Brain microvascular endothelial cell (primary cell): Measurements from ENCODE around the gene SCN4B.

Source experiments
- DNase-seq: peaks from one replicate; pipeline ENCODE4 v3.0.0-alpha.2; 2020
- H3K27ac ChIP-seq: fragments of 250-450 bp; sonication (Bioruptor Pico); 2 replicates; pipeline ENCODE4 v1.5.1; 2020; ENCODE audit warnings: mild to moderate bottlenecking, moderate library complexity
- H3K27me3 ChIP-seq: fragments of 250-450 bp; sonication (Bioruptor Pico); replicated peaks from 2 replicates; pipeline ENCODE4 v1.5.1; 2020; ENCODE audit warnings: mild to moderate bottlenecking
- H3K36me3 ChIP-seq: fragments of 250-450 bp; sonication (Bioruptor Pico); replicated peaks from 2 replicates; pipeline ENCODE4 v1.5.1; 2020; ENCODE audit warnings: mild to moderate bottlenecking
- H3K4me3 ChIP-seq: 2 replicates; pipeline ENCODE4 v1.5.1; 2011; ENCODE audit warnings: low read depth, mild to moderate bottlenecking, control low read depth, low read length, moderate library complexity
- in situ Hi-C: cut with HindIII; loops from 2 replicates; pipeline ENCODE4 v1.10.0; 2017; ENCODE audit warnings: low sequenced_read_pairs, low pct_ligation_motif_present
- TF ChIP-seq, protein P1 (sequence below): IDR thresholded peaks from 2 replicates; pipeline ENCODE4 v1.5.1; 2011; ENCODE audit warnings: low read depth, mild to moderate bottlenecking, moderate library complexity, low read length, control low read depth, inconsistent platforms; ENCODE audit errors: missing control alignments

Gene SCN4B

DNA sequence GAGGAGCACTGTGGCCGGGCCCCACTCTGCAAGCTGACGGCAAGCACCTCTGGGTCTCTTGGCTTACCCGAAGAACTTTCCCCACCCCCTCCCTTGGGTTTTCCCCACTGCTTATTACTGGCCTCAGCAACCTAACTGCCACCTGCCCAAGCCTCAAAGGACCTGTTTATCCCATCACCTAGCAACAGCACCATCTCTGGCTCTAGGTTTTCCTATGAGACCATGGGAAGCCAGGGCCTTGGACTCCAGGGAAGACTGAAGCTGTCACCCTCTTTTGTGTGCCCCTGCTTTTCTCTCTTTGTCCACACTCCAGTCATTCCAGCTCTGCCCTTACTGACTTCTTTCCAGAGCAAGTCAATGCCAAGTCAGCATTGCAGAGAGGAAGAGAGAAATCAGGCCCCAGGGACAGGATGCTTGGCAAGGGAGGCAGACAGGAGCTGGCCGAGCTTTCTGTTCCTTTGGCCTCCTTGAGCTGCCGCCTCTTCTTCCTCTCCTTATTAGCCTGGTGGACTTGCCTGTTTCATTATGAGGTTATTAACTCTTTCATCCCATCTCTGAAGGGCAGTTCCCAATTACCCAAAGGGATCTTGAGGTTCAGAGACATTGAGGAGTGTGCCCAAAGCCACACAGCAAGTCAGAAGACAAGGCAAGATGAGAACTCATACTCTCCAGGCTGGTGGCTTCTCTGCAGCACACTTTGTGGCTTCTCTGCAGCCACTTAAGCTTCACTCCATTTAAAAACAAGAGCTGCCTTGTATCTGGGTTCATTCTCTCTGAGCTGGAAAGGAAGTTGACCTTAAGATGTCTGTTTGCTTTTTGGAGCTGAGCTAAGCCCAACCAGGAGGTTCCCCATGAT is 65.5 kb downstream of the SCN4B start, which contains the start of gene SMIM35:
Gene SMIM35 (minus strand): TSS at position 51 of the 856 bp plus-strand sequence. CDS start 206 bp downstream, outside the sequence.
- no peak for DNase-seq
- Histone ChIP-seq H3K36me3 (no peaks in the 10 kb centered on the region), H3K4me3 (no peak within 1 kb of the TSS), H3K27ac (no peak within 1 kb of the TSS), H3K27me3 (no peaks in the 10 kb centered on the region)
- in situ Hi-C loops: no loop called here
- TF ChIP-seq, protein P1, sequence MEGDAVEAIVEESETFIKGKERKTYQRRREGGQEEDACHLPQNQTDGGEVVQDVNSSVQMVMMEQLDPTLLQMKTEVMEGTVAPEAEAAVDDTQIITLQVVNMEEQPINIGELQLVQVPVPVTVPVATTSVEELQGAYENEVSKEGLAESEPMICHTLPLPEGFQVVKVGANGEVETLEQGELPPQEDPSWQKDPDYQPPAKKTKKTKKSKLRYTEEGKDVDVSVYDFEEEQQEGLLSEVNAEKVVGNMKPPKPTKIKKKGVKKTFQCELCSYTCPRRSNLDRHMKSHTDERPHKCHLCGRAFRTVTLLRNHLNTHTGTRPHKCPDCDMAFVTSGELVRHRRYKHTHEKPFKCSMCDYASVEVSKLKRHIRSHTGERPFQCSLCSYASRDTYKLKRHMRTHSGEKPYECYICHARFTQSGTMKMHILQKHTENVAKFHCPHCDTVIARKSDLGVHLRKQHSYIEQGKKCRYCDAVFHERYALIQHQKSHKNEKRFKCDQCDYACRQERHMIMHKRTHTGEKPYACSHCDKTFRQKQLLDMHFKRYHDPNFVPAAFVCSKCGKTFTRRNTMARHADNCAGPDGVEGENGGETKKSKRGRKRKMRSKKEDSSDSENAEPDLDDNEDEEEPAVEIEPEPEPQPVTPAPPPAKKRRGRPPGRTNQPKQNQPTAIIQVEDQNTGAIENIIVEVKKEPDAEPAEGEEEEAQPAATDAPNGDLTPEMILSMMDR: no peak

DNA sequence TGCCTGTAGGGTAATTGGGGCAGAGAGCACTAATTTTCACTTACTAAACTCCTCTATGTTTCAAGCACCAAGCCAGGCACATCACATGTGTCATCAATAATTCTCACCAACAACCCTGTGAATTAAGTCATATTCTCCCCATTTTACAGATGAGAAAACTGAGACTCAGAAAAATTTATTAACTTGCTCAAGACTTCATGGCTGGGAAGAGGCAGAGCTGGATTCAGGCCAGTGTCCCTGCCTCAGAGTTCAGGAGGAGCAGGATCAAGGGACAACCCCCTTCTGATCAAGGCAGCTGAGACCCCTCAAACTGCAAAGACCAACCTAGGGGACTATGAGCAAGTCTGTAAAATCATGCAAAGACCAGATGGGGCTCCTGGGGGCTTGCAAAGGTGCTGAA is 68.0 kb downstream of the SCN4B start:
- no peaks in the 10 kb centered on the region for H3K36me3 ChIP-seq
- H3K27me3 ChIP-seq: no peaks in the 10 kb centered on the region
- TF ChIP-seq, protein P1: no peak
- no peak for DNase-seq
- in situ Hi-C loops: no loop called here
- H3K27ac ChIP-seq: no peak overlapping the region
- no peak overlapping the region for H3K4me3 ChIP-seq

DNA sequence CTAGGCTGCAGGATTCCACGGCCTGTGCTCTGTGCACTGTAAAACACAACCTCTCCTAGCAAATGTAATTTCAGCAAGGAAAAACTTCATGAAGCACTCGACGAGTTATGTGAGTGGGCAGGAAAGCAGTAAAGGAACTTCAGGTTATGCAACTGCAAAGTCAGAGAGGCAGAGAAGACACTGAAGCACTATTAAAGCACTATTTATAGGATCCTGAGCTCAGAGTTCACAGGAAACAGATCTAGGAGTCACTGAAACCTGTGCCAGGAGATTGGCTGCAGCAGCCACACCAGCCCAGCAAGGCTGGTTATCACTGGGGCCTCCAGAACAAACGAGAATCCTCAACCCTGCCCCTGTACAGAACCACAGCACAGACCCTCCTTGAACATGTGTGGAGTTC is 68.4 kb downstream of the SCN4B start:
- TF ChIP-seq, protein P1: no peak
- H3K27ac ChIP-seq: no peak overlapping the region
- in situ Hi-C loops: no loop called here
- no peaks in the 10 kb centered on the region for H3K36me3 ChIP-seq
- no peak for DNase-seq
- no peak overlapping the region for H3K4me3 ChIP-seq
- H3K27me3 ChIP-seq: no peaks in the 10 kb centered on the region
